AG20443 (cell line): ENCODE measurements around the gene PERM1.
"Not testable (repeated sequence)": the region's sequence is repeated elsewhere in the genome, so short reads cannot be mapped to it uniquely, and the experiment has no call there.

Experiments
- DNase-seq: peaks from one replicate; pipeline ENCODE4 v3.0.0; 2012; ENCODE audit warnings: low spot score, mixed read lengths

Gene PERM1

GRCh38 chr1:978835-979743, 2.8 kb downstream of the PERM1 start:
- DNase-seq: no peak

- DNase-seq: no peak
Observed at GRCh38 chr1:978069-978834, 3.6 kb downstream of the PERM1 start.

DNA sequence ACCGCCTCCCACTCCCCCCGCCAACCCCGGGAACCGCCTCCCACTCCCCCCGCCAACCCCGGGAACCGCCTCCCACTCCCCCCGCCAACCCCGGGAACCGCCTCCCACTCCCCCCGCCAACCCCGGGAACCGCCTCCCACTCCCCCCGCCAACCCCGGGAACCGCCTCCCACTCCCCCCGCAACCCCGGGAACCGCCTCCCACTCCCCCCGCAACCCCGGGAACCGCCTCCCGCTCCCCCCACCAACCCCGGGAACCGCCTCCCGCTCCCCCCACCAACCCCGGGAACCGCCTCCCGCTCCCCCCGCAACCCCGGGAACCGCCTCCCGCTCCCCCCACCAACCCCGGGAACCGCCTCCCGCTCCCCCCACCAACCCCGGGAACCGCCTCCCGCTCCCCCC, 5.1 kb downstream of the PERM1 start:
- DNase-seq: not testable (repeated sequence)

DNA sequence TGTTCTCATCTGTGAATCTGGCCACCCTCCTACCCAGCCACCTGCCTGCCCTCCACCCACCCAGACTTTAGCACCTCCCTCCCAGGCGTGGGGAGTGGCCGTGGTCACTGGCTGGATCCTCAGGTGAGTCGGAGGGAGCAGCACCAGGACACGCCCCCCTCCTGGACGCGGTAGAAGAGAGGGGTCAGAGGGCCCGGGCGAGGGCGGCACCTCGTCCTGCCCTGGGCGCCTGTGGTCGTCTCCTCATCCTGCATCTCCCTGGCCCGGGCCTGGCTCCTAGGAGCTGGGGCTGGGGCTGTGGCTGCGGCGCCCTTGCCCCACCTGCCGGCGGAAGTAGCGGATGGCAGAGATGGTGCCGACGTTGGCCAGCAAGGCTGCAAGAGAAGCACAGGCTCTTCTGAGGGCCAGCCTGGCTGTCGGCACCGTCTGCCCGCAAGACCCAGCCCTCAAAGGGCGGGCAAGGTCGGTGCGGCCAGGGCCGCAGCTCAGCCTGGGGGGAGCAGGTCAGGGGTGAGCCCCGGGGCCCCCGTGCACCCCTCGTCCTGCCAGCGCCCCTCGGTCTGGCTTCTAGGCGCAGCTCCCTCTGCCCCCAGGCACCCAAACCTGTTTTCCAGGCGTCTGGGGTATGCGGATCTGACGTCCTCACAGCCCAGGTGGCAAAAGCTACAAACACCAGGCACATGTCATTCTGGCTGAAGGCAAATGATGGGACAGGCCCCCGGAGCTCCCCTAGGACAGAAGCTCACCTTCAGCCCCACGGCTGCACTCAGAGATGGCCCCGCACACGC, 5.8 kb downstream of the PERM1 start:
- DNase-seq: peak; percentile 89

GRCh38 chr1:975365-975764, 6.5 kb downstream of the PERM1 start:
- no peak for DNase-seq

DNA sequence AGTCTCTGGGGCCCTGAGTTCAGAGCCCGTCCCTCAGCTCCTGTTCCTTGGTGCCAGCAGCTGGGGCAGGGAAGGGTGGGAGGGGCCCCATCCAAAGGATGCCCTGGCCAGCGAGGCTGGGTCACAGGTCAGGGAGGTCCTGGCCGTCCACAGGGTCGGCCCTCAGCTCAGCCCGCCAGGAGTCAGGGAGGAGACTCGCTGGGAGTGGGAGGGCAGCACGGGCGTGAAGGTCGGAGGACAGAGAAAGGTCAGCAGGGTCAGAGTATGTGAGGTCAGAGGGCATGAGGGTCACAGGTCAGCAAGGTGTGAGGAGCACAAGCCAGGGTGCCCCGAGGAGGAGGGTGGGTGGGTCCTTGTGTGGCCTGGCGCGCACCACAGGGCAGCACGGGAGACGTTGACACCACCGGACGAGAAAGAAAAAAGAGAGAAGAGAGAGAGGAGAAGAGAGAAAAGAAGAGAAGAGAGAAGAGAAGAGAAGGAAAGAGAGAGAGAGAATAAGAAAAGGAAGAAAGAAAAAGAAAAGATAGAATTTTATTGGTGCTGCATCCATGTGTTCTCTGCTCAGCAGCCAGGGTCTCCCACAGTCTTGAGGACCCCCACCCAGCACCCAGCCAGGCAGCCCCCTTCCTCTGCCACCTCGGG, 7.1 kb downstream of the PERM1 start:
- DNase-seq: no peak

DNA sequence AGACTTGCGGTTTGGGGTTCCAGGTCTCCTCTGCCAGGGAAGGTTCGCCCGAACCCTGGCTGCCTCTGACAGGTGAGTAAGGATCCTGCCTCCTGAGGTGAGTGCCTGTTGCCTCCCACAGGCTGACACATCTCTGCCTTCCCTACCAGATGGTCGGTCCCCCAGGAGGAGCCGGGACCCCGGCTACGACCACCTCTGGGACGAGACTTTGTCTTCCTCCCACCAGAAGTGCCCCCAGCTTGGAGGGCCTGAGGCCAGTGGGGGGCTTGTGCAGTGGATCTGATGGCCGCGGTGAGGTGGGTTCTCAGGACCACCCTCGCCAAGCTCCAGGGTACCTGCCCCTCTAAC, 7.6 kb downstream of the PERM1 start:
- DNase-seq: no peak

GRCh38 chr1:973459-974292, 8.2 kb downstream of the PERM1 start:
- DNase-seq: no peak

GRCh38 chr1:972726-973458, 9.0 kb downstream of the PERM1 start:
- DNase-seq: no peak

DNA sequence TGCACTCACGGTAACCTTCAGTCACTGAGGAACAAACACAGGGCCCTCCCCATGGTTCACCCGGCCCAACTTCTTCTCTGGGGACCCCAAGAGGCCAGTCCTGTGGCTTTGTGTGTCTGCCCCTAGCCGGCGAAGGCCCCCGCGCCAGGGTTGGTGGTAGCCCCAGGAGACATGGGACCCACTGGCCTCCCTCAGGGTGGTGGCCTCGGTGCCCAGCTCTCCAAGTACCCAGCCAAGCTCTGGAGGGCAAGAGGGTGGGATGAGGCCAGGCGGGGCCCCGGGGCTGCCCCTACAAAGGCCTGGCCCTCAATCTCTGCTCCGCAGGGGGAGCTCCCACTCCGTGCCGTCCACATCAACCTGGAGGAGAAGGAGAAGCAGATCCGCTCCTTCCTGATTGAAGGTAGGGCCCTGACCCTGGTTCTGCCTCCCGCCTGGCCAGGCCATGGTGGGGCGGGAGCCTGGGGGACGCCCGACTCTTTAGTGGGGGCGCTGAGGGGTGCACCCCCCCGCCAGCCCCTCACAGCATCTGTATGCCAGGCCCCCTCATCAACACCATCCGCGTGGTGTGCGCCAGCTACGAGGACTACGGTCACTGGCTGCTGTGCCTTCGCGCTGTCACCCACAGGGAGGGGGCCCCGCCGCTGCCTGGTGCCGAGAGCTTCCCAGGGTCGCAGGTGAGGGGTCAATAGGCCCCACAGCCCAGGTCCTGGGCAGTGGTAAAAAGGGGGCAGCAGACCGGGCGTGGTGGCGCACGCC, 10.0 kb downstream of the PERM1 start:
- no peak for DNase-seq

DNA sequence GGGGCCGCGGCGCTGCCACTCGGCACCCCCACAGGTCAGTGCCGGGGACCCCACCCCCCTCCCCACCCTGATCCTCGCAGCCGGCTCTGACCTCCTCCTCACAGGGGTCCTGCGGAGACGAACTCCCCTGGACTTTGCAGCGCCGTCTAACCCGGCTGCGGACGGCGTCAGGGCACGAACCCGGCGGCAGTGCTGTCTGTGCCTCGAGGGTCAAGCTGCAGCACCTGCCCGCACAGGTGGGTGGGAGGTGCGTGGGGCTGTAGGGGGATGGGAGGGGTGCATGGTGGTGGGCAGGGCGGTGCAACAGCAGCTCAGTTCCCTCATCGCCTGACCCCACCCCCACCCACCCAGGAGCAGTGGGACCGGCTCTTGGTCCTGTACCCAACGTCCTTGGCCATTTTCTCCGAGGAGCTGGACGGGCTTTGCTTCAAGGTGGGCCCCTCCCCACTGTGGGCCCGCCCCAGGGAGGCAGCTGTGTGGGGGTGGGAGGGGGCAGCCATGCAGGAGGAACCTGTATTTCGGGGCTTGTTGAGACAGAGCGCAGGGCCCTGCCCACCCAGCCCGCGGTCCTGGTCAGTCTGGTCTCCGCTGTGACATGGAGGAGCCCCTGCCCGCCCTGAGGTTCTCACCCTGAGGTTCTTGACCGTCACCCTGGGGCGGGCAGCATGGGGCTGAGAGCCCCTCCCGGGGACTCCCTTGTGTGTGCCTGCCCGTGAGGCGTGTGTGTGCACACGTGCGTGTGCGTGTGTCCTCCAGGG, 10.7 kb downstream of the PERM1 start:
- no peak for DNase-seq

DNA sequence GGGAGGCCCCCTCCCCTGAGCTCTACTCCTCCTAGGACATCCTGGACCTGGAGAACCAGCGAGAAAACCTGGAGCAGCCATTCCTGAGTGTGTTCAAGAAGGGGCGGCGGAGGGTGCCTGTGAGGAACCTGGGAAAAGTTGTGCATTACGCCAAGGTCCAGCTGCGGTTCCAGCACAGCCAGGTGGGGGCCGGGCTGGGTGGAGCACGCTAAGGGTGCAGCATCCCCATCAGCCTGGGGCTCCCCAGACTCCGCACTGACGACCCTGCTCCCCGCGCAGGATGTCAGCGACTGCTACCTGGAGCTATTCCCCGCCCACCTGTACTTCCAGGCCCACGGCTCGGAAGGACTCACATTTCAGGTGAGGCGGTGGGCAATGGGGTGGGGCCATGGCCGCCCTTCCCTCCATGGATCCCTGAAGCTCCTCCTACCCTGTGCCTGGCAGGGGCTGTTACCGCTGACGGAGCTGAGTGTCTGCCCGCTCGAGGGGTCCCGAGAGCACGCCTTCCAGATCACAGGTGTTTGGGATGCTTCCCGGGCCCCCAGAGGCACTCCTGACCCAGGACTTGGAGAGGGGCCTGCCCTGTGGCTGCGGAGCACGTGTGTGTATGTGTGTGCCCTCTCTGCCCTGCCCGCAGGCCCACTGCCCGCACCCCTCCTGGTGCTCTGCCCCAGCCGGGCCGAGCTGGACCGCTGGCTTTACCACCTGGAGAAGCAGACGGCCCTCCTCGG, 11.5 kb downstream of the PERM1 start:
- no peak for DNase-seq

DNA sequence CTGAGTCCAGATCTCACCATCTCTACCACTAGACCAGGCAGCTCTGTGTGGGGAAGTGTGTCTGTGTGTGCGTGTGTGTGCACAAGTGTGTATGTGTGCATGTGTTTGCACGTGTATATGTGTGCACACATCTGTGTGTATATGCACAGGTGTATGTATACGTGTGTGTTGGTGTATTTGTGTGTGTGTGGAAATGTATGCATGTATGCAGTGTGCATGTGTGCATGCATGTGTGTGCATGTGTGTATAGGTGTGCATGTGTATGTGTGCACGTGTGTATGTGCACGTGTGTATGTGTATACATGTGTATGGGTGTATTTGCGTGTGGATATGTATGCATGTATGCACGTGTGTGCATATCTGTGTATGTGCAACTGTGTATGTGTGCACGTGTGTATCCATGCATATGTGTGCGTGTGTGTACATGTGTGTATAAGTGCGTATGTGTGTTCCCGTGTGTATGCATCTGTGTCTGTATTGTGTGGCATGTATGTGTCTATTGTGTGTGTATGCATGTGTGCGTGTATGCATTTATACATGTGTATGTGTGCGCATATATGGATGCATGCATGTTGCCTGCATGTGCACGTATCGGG, 12.5 kb downstream of the PERM1 start:
- no peak for DNase-seq

- no peak for DNase-seq
Observed at GRCh38 chr1:967466-968343, 14.2 kb downstream of the PERM1 start.

- DNase-seq: peak; percentile 94
Observed at GRCh38 chr1:966704-967300, 15.1 kb downstream of the PERM1 start.

GRCh38 chr1:966135-966703, 15.7 kb downstream of the PERM1 start, which contains the start of gene PLEKHN1:
Gene PLEKHN1 (plus strand): TSS chr1:966482. CDS start chr1:966532, 50 bp downstream.
- DNase-seq: peak; percentile 69
